HG03565 (cell line): ENCODE results near the gene TAPBP.
"Not testable (repeated sequence)": the region's sequence is repeated elsewhere in the genome, so short reads cannot be mapped to it uniquely, and the experiment has no call there.

Source experiments
- ATAC-seq: cut with Tn5 transposase; IDR thresholded peaks from one replicate; pipeline ENCODE4 v1.9.1; 2021; ENCODE audit warnings: mild to moderate bottlenecking, moderate library complexity; ENCODE audit not compliant: unreplicated experiment

Gene TAPBP

GRCh38 chr6:33277663-33278391 lies 36.1 kb downstream of the TAPBP start:
- ATAC-seq, result no peak

- peak; percentile 40 for ATAC-seq
Observed at GRCh38 chr6:33276864-33277662, 36.8 kb downstream of the TAPBP start, which contains the start of gene B3GALT4. TSS of gene B3GALT4 (plus strand) at chr6:33277123. CDS start at chr6:33277420, 297 bp downstream.

DNA sequence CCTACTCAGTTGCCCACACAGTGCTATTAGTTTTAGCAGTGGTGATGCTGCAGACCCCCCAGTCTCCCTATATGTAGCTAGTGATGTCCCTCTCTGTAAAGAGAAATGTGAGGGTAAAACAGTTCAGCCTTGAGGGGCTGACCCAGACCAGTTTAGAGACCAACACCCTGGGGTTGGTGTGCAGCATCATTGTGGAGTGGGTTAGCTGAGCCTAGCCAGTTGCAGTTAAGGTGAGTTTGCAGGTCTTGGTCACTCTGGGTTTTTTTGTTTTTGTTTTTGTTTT lies 37.4 kb downstream of the TAPBP start:
- no peak for ATAC-seq

- ATAC-seq, result not testable (repeated sequence)
Observed at GRCh38 chr6:33275795-33276580, 37.9 kb downstream of the TAPBP start.

GRCh38 chr6:33273924-33274902 lies 39.7 kb downstream of the TAPBP start:
- ATAC-seq, result no peak

DNA sequence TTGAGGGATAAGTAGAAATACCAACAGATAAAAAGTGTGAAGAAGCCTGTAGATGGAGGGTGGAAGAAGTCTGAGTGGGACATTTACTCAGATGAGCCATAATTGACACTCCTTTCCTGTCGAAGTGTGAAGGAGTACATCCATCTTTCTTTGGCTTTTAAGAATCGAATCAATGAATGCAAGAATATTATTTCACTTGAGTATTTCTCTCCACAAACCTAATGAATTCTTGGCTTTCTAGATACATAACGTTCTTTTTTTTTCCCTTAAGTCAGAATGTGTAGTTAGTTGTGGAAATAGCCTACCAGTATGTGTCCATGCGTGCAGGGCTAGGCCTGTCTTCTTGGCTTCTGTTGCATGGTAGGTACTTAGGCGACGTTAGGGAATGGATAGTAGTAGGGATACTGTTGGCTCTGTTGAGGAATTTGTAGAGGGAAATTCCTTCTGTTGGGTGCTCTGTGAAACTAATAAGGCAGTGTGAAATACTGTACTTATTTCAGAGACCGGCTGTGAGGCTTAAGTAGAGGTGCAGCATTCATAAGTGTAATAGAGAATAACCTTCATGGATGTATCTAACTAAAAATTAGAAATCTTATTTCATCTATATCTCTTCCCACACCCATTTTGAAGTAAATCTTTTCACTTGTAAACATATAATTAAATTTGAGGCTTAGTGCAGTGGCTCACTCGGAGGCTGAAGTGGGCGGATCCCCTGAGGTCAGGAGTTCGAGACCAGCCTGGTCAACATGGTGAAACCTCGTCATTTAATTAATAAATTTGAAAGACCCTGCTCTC lies 40.6 kb downstream of the TAPBP start:
- ATAC-seq, result no peak

- no peak for ATAC-seq
Observed at GRCh38 chr6:33272275-33273128, 41.4 kb downstream of the TAPBP start.

DNA sequence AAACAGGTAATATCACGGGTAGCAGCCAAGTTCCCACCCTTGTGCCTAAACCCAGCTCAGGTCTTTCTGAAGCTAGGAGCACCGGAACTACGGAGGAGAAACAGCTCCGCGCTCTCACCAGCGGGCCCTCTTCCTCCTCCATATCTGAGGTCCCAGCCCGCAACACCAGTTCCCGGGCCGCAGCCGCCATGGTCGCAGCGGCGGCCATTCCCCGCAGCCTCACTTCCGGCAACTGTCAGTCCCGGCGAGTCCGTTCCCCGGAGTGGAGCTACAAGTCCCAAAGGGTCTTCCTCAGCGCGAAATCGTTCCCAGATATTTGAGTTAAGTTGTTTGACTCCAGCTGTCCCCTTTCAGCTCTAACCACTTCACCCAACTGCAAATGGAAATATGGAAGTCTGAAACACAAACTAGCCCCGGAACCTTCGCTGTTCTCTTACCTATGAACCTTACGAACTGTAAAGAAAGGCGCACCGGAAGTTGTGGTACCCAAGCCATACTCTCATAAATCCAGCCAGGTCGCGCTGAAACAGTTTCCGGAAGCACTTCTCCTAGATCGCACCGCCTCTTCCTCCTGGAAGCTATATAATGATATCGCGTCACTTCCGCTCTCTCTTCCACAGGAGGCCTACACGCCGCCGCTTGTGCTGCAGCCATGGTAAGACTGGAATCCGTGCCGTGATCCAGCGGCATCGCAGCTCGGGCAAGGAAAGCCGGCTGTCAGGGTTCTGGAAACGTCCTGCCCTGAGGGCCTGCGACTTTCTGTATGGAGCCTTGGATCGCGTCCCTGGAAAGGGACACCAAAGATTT lies 42.2 kb downstream of the TAPBP start, which contains the start of the genes RPS18 and VPS52:
Gene RPS18 (plus strand): TSS at position 608 of the 807 bp plus-strand sequence. CDS start 45 bp downstream, at position 653.
Gene VPS52 (minus strand): TSS at position 409 of the 807 bp plus-strand sequence. CDS start 201 bp downstream, at position 208.
- ATAC-seq, result peak; percentile 75

DNA sequence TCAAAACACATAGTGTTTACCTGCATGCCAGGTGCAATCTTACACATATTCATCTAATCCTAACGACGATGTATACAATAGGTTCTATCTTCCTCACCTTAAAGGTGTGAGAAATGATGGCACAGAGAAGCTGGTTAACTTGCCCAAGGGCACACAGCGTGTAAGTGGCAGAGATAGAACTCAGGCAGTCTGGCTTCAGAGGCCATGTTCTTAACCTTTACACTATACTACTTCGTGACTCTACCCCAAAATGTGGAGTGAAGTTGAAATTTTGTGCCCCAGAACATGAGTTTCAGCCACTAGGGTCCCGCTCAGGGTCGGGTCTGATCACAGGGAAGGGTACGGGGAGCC lies 42.8 kb downstream of the TAPBP start:
- ATAC-seq, result peak; percentile 4

- no peak for ATAC-seq
Observed at GRCh38 chr6:33264015-33264414, 49.9 kb downstream of the TAPBP start.

DNA sequence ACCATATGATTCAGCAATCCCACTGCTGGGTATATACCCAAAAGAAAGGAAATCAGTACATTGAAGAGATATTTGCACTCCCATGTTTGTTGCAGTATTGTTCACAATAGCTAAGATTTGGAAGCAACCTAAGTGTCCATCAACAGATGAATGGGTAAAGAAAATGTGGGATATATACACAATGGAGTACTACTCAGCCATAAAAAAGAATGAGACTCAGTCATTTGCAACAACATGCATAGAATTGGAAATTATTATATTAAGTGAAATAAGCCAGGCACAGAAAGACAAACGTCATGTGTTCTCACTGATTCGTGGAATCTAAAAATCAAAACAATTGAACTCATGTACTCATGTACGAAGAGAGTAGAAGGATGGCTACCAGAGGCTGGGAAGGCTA lies 51.4 kb downstream of the TAPBP start:
- ATAC-seq, result not testable (repeated sequence)

DNA sequence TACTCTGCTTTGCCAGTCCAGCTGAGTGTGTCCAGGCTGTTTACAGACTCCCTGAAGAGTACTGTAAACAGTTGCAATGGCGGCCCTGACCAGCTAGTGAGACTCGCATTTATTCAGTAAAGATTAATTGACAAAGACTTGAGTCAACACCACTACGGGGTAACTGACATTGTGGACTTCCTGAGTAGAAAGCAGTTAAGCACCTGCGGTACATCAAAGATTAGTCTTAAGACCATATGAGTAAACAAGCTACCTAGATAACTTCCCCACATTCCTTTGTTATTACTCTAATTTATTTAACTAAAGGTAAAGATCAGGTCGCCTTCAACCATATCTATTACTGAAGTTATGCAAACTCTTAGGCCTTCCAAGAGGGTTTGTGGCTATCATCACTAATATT lies 54.8 kb downstream of the TAPBP start:
- ATAC-seq, result no peak

- ATAC-seq, result no peak
Observed at GRCh38 chr6:33254591-33254990, 59.3 kb downstream of the TAPBP start.

DNA sequence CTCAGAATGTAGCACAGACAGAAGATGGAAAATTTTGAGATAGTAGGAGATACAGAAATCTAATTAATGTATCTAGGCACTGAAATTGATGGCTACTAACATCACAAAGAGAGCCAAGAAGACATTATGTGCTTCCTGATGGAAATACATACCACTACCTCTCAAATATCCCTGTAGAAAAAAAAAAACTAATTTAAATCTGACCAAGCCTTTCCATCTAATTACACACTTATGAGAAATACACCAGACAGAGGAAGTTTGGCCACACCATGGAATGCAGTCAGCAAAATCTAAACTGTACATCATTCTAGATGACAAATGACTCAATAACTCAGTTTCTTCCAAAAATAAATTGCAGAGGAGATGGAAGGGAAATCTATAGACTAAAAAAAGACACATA lies 61.1 kb downstream of the TAPBP start:
- no peak for ATAC-seq

DNA sequence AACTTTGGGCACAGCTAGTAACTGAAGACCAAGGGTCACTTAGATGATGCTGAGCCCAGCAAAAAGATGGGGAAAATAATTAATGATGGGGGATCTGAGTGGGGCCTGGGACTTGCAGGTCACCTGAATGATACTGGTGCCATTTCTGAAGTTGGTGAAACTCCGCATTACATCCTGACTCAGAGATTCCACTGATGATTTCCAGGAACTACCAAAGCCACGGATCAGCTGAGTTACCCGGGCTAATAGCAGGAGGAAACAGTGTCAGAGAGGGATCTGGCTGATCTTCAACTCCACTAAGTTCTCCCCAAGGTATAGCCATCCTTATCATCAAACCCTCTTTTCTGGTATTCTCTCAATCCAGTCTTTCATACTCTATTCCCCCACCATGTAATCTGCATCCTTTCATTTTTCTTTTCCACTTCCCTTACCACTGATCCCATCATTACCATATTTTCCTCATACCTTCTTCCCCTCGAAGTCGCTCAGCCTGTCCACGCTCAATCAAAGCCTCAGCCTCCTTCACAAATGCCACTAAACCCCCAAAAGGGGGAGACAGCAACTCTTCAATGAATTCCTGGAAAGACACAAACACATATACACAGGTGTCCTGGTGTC lies 62.4 kb downstream of the TAPBP start:
- ATAC-seq, result no peak

DNA sequence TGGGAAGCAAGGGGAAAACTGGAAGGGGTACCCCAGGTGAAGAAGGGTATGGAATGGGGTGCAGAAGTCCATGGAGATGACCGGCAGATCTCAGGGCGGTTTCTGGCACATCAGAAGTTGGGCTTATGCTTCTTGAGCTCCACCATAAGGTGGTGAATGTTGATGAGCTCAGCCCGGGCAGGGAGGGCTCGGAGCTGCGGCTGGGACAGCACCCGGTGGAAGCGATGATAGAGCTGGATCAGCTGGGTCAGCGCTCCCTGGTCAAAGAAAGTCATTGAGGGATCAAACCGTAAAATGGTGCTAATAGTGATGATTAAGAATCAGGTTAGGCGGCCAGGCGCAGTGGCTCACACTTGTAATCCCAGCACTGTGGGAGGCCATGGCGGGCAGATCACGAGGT lies 63.1 kb downstream of the TAPBP start:
- no peak for ATAC-seq
